SKM-1 treated with dmso at 0.1 percent for 144 hours (cell line): ENCODE results near the gene HEPN1.

ENCODE experiments used
- DNase-seq: peaks from one replicate; lab custom pipeline; 2025; ENCODE audit not compliant: unreplicated experiment; lab: John Stamatoyannopoulos, UW

HEPN1 gene

DNA sequence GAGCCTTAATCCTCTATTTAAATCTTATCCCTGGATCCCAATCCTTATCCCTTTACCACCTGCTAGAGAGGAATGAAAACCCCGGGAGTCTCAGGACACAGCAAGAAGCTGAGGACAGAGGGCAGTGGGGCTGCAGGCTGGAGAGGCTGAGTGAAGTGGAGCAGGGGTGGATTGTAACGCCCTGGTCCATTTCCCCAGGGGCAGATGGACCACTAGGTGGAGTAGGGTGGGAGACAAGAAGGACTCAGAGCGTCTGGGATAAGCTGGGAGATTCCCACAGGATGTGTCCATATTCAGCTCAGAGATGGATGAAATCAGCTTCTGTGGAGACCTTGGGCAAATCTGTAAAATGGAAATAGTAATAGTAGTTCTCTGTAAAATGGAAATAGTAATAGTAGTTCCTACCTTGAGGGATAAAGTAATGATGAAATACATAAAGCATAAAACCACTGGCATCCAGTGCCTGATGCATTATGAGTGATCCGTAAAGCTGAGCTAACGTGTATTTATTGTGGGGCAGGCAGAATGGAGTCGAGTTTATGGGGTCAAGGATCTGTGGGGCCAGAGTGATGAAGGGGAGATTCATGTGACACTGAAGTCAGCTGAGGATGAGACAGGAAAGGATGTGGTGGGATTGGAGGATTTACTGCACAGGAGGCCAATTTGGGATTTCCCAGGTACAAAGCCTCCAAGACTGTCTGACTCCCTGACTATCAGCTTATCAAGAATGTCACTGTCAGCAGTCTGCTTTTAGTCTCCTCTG is 19.5 kb upstream of the HEPN1 start:
- DNase-seq: no peak

DNA sequence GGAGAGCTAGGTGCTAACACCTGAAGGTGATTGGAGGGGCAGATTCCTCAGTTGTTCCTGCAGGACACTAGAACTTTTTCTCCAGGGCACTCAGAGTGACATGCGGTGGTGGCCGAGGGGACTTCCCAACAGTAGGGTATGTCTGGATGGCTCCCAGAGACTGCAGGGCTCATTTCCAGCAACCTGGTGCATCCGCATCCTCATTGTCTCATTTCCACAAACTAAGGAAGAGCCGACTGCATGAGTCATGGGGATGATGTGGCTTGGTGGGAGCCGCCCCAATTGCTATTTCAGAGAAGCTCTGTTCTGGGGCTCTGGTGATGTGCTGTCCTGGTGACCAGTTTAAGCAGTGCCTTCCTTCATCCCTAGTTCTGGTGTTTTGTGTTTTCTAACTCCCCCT is 18.6 kb upstream of the HEPN1 start:
- DNase-seq: no peak

DNA sequence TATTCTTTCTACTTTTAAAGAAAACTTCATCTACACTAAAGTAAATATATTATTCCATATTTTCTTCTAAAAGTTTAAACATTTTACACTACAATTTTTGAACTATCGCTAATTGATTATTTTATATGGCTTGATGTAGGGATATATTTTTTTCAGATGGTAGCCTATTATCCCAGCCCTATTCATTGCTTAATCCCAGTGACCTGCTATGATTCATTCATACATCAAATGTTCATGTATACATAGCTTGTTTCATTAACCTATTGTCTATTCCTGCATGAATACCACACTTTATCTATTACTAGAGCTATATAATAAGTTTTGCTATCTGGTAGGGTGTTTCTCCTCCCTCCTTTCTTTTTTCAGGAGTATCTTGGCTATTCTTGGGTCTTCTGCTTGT is 16.4 kb upstream of the HEPN1 start:
- DNase-seq: no peak

DNA sequence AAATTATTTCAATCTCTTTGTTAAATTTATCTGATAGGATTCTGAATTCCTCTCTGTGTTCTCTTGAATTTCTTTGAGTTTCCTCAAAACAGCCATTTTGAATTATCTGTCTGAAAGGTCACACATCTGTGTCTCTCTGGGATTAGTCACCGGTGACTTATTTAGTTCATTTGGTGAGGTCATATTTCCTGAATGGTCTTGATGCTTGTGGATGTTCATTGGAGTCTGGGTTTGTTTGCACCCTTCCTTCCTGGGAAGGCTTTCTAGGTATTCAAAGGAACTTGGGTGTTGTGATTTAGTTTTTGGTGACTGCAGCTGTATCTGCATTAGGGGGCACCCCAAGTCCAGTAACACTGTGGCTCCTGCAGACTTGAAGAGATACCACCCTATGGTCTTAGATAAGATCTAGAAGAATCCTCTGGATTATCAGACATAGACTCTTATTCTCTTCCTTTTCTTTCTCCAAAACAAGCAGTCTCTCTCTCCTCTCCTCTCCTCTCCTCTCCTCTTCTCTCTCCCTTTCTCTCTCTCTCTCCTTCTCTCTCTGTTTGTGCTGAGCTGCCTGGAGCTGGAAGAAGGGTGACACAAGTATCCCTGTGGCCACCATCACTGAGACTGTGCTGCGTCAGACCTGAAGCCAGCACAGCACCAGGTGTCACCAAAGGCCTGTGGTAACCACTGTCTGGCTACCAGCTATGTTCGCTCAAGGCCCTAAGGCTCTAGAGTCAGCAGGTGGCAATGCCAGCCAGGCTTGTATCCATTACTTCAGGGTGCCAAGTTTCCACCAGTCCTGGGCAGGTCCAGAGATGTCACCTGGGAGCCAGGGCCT is 3.3 kb upstream of the HEPN1 start:
- DNase-seq: no peak

DNA sequence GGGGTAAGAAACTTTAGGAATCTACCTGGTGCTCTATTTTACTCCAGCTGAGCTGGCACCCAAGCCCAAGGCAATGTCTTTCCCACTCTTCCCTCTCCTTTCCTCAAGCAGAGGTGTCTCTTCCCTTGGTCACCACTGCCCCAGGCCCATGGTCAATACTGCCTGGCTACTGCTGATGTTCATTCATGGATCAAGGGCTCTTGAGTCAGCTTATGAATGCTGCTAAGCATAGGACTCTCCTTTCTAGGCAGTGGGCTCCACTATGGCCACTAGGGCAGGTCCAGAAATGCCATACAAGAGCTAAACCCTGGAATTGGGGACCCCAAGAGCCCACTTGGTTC is 2.7 kb upstream of the HEPN1 start:
- DNase-seq: no peak

DNA sequence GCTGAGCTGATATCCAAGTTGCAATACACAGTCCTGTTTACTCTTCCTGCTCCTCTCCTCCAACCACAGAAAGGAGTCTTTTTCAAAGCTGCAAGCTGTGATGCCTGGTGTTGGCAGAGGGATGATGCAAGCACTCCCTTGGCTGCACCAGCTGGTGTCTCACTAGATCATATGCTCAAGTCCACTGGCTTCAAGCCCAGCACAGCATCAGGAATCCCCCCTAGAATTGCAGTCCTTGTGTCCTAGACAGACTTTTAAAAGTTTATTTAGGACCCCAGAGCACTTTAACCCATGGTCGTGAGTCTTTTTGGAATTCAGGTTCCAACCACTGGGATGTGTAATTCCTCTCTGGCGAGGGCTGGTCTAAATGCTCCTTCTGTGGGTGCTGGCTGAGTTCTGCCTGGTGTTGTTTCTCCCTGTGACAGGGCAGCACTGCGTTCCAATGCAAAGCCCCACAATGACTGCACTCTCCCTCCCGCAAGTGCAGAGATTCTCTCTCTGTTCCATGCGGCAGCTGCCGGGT is 1.9 kb upstream of the HEPN1 start:
- DNase-seq: no peak

DNA sequence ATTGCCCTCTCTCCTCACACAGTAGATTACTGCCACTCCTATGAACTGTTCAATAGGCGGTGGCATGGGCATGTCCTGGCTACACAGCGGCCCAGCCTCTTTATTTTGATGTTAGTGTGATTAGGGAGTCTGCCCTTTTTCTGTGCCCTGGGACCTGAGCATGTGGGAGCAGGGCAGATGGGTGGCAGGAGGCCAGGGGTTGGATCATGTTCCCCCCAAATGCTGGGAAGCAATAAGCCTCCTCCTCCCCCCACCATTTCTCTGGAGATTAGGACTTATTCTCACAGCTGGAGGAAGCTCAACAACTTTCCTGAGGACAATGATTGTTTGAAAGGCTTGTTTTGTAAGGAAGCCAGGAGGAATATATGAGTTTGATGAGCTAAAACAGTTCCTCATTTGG is 848 bp downstream of the HEPN1 start:
- no peak for DNase-seq

DNA sequence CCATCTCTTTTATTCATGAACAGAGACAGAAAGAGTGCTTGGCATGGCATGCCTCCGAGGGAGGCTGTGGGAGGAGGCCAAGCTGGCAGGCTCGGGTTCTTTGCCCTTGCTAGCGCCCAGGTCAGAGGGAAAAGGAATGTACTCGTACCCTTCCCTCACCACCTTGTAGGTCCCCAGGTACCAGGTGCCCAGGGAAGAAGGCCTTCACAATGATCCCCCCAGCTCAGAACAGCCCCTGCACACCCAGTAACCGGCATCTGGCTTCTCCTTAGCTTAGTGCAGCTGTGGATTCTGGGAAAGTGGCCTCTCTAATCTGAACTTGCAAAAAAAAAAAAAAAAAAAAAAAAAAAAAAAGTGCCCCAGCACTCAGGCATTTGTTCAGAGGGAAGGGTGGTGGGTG is 1.3 kb downstream of the HEPN1 start:
- DNase-seq: no peak

DNA sequence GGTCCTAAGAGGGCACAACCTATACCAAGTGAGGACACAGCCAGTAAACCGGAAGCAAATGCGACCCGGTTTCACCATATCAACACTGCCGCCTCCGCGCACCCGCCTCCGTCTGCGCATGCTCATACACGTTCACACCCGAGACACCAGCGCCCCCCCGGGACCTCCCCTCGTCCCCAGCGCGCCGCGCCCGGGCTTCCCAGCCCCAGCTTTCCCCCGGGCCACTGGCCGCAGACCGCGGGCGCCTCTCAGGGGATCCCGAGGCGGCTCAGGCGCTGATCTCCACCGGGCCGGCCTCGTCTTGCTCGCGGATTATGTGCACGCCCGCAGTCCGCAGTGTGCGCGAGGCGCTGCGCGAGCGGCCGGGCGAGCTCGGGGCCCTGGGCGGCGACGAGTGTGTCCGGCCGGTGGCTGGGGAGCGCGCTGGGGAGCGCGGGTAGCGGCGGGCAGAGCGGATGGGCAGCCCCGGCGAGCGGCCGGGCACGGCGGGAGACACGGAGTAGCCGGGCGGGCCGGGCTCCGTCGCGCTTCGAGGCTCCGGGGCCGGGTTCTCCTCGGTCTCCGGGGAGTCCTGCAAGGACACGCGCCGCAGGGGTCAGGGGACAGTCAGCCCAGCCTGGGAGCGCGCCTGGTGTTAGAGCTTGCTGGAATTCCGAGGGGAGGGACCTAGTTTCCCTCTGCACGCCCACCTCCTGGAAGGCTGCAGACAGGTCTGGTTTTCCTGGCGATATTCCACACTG is 2.0 kb downstream of the HEPN1 start:
- no peak for DNase-seq

DNA sequence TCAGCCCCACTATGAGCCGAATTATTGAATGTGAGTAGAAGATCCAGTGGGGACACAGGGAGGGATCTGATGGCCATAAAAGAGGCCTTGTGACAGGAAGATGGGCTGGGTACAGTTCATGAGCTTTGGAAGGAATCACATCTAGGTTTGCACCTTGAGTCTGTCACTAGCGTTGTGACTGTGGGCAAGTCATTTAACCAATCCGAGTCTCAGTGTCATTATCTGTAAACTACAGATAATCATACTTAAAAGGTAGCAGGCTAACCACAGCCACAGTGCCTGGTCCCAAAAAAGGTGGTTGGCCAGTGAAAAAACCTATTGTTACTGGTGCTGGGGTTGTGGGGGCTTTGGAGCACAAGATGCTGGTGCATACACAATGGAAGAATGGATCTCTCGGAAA is 3.8 kb downstream of the HEPN1 start:
- no peak for DNase-seq

DNA sequence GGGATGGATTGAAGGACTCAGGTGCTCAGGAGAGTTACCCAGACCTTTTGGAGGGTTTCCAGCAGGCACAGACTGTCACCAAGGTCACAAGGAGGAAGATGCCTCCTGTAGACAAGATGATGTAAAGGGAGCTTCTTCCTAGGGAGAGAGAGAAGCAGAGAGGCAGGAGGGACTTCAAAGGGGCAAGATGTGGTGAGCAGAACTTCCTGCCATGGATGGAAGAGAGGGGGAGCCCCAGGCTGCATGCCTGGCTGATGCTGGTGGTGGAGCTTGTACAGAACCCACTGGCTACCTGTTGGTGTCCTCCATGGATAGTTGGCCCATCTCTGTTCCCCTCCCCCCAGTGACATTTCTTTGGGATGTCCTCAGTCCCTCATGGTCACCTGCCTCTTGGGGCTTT is 4.2 kb downstream of the HEPN1 start:
- no peak for DNase-seq

DNA sequence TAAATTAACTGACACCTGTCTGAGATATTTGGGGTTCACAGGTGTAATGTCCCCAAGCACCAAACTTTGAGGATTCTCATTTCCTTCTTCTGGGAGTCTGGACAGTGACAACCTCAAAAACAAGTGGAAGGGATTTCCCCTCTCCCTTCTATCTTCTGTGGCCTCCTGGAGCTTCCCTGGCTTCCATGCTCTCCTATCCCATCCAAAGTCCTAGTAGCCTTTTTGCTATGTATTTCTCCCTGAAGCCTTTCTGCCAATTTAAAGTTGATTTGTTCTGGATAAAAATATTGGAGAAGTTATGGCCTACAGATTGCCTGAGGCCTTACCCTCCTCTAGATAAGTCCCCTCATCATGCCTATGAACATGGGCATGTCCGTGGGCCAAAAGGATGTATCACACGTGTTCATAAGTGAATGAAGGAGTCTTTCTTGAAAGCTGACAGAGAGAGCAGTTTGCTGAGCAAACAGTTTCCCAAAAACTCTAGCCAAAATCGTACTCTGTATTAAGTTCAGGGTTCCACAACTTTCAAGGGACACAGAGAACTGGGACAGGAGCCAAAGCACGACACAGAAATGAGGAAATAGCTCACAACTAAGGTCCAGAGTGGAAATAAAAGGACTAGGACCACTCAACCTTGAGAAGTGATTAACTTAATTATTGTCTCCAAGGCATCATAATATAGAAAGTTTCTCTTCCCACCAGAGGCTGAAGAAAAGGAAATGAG is 10.1 kb downstream of the HEPN1 start:
- DNase-seq: no peak

DNA sequence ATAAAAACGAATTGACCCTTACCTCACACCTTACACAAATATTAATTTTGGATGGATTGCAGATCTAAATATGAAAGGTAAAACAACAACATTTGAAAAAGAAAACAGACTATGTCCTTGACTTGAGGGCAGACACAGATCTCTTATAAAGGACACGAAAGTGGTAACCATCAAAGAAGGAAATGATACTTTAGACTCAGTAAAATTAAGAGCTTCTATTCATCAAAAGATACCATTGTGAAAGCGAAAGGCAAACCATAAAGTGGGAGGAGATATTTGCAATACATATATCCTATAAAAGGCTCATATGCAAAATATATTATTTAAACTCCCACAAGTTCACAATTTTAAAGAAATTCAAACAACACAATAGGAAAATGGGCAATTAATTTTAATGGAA is 11.7 kb downstream of the HEPN1 start:
- DNase-seq: no peak

DNA sequence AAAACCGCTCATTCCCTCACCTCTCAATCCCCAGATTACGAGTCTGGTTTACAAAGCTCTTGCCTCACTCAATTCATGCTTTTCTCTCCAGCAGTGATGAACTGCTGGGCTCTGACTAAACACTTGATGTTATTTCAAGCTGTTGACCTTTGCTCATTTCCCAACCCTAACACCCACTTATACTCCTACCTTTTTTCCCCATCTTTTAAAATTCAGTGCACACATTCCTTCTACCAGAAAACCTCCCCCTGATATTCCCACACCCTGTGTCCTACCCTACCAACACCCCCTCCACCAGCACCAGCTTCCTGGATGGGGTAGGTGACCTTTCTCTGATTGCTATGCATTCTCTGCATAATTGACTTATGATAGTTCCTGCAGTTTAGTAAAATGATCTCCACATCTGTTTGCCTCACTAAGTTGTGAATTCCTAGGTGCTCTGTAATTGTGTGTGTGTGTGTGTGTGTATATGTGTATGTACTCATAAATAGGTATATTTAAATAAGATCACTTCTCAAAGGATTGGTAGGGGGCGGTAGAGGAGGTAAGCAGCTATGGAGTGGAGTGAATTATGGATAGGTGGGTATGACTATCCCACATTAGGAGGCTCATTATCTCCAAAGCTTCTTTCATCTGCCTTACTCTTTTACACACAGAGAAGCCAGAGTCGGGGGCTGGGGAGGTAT is 16.0 kb downstream of the HEPN1 start:
- no peak for DNase-seq

DNA sequence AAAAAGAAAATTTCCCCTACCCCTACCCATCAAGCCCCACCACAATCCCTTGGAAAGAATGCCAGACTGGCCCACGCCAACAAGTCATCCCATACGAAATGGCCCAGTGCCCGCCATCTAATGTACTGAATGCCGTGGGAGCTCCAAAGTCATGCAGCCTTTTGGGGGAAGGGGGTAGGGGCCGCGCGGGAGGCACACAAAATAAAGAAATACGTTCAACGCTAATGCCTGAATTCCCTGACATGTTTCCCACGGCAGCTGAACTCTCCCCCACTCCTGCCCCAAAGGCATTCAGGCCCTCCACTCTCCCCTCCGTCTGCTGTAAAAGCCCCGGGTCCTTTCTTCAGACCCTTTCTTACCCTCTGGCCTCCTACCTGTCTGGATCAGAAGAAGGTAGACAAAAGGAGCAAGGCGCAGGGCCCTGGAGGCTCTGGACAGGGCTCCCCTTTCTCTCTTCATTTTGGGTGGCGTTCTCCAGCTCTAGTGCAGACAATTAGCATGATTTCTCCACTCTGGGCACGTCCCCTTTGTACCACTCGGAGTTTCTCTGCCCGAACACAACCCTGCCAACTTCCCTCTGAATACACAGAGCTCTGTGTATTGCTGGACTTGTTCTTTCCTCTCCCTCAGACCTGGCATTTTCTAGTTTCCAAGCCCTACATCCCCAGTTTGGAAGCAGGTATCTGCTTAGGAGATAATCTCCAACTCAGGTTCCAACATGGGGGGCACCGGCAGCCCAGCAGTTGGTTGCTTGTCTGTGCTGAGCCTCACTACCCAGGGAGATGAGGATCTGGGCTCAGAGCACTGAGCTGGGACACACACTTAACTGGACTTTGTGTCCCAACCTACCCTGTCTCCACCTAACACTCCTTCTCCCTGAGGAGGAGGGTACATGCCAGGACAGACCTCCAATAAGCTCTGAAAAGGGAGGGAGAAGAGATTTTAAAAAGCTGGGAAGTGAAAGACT is 16.8 kb downstream of the HEPN1 start, which contains the start of gene HEPACAM:
Gene HEPACAM (minus strand): TSS at position 500 of the 967 bp plus-strand sequence. CDS start 41 bp downstream, at position 459.
- no peak for DNase-seq

DNA sequence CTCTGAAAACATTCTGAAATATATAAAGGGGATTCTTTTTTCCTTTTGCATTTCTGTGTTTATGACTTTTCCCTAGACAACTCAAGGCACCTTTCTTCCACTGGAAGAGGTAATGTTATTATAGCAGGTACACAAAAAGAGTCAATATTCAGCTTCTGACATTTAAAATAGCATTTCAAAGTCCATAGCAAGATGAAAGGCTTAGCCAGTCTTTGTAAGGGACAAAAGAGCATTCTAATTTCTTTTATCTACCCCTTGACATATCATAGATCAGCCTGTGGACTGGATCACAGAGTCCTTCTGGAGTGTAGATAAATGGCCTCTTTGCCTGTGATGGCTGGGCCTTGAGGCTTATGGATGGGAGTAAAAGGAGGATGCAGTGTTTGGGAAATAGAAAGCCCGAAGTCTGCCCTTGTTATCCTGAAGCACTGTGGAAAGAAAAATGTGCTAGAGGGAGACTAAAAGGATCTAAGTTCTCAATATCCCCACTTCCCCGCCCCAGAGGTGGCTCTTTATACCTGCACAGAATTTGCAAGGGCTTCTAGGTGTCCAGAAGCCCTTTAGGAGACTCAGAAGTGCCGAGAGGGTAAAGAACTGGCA is 18.4 kb downstream of the HEPN1 start:
- DNase-seq: no peak

DNA sequence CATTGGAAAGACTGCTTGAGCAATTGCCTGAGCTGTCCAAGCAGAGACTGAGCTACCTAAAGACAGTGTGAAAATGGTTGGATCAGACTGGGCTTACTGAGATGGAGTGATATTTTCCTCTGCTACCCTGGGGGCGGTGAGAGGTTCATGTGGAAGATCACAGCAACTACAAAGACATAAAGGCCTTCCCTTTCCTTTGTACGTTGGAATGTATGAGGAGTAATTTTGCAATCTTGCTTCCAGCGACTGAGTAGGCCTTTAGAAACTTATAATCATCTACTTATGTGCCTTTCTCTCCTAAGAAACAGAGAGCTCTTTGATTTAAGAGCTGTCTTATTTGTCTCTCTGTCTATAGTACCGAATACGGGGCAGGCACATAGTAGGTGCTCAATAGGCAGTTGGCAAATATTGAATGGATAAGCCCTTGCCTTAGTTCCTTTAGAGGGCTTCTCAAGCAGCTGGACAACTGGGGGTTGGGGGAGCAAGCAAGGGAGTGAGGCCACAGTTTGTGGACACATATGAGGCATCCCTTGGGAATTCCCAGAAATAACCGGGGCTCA is 19.2 kb downstream of the HEPN1 start:
- DNase-seq: no peak

DNA sequence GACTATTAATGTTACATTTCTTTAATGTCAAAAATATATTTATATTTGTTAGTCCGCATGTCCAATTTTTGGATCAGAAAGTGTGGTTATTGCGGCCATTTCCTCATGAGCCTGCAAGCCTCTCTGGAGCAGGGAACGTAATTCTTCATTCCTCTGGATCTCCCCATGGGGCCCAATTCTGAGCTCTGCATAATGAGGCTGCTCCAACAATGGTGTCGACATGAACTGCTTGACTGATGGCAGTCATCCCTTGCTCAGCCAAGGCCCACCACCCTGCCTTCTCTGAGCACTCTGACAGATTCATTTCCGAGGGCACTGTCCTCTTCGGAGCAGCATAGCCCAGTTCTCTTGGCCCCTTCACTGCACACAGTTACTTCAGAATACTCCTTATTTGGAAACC is 19.9 kb downstream of the HEPN1 start:
- no peak for DNase-seq

DNA sequence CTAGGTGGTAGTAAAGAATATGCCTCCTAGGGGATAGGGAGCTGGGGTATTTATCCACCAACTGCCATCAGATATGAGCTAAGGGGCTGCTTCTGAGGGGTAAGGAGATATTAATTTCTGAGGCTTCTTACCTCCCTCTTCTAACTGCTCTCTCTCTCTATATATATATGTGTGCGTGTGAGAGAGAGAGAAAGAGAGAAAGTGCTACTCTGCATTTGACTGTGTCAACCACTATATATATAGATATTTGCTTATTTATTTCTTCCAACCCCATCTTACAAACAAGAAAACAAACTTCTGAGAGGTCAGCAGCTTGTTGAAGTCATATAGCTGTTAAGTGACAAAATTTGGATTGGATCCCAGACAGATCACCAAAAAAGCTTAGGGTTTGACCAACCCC is 22.7 kb downstream of the HEPN1 start:
- DNase-seq: no peak
